Activated naive CD4-positive, alpha-beta T cell treated with anti-CD3 and anti-CD28 coated beads, Interleukin-2, amount 50 U/mL, for 72 hours (primary cell): ENCODE results near the gene SLC10A2. TPM values are rescaled to one million over a fixed set of nuclear protein-coding genes. Genes with fewer than 3 reads are reported as not detected.

ENCODE experiments used
- ATAC-seq, 2 donors: fragments of 150-1000 bp; cut with Tn5 transposase; 2 replicates each; pipeline ENCODE4 v1.10.0; 2021; ENCODE audit warnings: mild to moderate bottlenecking in 2 of 2, moderate library complexity in 2 of 2
- DNase-seq, 2 donors: peaks; one replicate each; pipeline ENCODE4 v3.0.0; 2021 to 2022; ENCODE audit warnings: low spot score in 2 of 2
- H3K27ac Mint-ChIP-seq, 2 donors: one replicate each; pipeline ENCODE4 v1.8.0; 2022; ENCODE audit warnings: mild to moderate bottlenecking in 2 of 2, mixed read lengths in 2 of 2
- H3K36me3 Mint-ChIP-seq, 2 donors: one replicate each; pipeline ENCODE4 v1.8.0; 2022; ENCODE audit warnings: mixed read lengths in 2 of 2
- H3K9me3 Mint-ChIP-seq, 2 donors: one replicate each; pipeline ENCODE4 v1.8.0; 2022; ENCODE audit warnings: mixed read lengths in 2 of 2
- total RNA-seq, 2 donors: library from RNA; stranded (reverse); gene quantifications; one replicate each; pipeline ENCODE4 v1.2.3, GENCODE V29; 2022

SLC10A2 gene
- total RNA-seq, 2 donors from 2014 or later: not detected

GRCh38 chr13:103007427-103007762, 58.8 kb downstream of the SLC10A2 start:
- no peak overlapping the region for H3K27ac Mint-ChIP-seq
- ATAC-seq: no peak
- H3K9me3 Mint-ChIP-seq: no peaks in the 10 kb centered on the region
- no peak for DNase-seq
- H3K36me3 Mint-ChIP-seq: no peaks in the 10 kb centered on the region

- Mint-ChIP-seq H3K27ac (no peak overlapping the region), H3K9me3 (no peaks in the 10 kb centered on the region), H3K36me3 (no peaks in the 10 kb centered on the region)
- ATAC-seq (no peak), DNase-seq (no peak)
Measured at GRCh38 chr13:103006641-103007426, 59.4 kb downstream of the SLC10A2 start.

GRCh38 chr13:103004661-103005345, 61.4 kb downstream of the SLC10A2 start:
- DNase-seq: no peak
- no peaks in the 10 kb centered on the region for H3K36me3 Mint-ChIP-seq
- no peak overlapping the region for H3K27ac Mint-ChIP-seq
- H3K9me3 Mint-ChIP-seq: peaks cover 0 to 3% of the 10 kb centered on the region in 2 donors
- ATAC-seq: no peak

- ATAC-seq (no peak), DNase-seq (no peak)
- no peaks in the 10 kb centered on the region for H3K36me3 Mint-ChIP-seq
- H3K27ac Mint-ChIP-seq: no peak overlapping the region
- H3K9me3 Mint-ChIP-seq: peaks cover 0 to 3% of the 10 kb centered on the region in 2 donors
Measured at GRCh38 chr13:103003631-103004030, 62.6 kb downstream of the SLC10A2 start.

GRCh38 chr13:103002279-103002678, 63.9 kb downstream of the SLC10A2 start:
- Mint-ChIP-seq H3K9me3 (peaks cover 0 to 3% of the 10 kb centered on the region in 2 donors), H3K36me3 (no peaks in the 10 kb centered on the region), H3K27ac (no peak overlapping the region)
- ATAC-seq: no peak
- no peak for DNase-seq

GRCh38 chr13:103000157-103000556, 66.1 kb downstream of the SLC10A2 start:
- ATAC-seq (no peak), DNase-seq (no peak)
- H3K9me3 Mint-ChIP-seq: peaks cover 0 to 7% of the 10 kb centered on the region in 2 donors
- no peaks in the 10 kb centered on the region for H3K36me3 Mint-ChIP-seq
- no peak overlapping the region for H3K27ac Mint-ChIP-seq

GRCh38 chr13:102999499-102999898, 66.7 kb downstream of the SLC10A2 start:
- Mint-ChIP-seq H3K9me3 (peaks cover 0 to 7% of the 10 kb centered on the region in 2 donors), H3K36me3 (no peaks in the 10 kb centered on the region), H3K27ac (no peak overlapping the region)
- DNase-seq (no peak), ATAC-seq (no peak)

Other genes starting within 250 kb of the SLC10A2 start
- 10 to 100 TPM; 69.7 to 84.6 TPM for gene ERCC5, start 220.4 kb downstream of the SLC10A2 start, total RNA-seq